ENCODE measurements around the gene CXXC5.

GRCh38 chr5:139702548-139702947, 54.4 kb downstream of the CXXC5 start:
- TF ChIP-seq POLR2A (IDR thresholded peaks at IDR 0.05) (no peak), CTCF (IDR thresholded peaks at IDR 0.05) (no peak), EP300 (IDR thresholded peaks at IDR 0.05) (no peak)
